ENCODE measurements around the gene CALCOCO2.

The CALCOCO2 gene

DNA sequence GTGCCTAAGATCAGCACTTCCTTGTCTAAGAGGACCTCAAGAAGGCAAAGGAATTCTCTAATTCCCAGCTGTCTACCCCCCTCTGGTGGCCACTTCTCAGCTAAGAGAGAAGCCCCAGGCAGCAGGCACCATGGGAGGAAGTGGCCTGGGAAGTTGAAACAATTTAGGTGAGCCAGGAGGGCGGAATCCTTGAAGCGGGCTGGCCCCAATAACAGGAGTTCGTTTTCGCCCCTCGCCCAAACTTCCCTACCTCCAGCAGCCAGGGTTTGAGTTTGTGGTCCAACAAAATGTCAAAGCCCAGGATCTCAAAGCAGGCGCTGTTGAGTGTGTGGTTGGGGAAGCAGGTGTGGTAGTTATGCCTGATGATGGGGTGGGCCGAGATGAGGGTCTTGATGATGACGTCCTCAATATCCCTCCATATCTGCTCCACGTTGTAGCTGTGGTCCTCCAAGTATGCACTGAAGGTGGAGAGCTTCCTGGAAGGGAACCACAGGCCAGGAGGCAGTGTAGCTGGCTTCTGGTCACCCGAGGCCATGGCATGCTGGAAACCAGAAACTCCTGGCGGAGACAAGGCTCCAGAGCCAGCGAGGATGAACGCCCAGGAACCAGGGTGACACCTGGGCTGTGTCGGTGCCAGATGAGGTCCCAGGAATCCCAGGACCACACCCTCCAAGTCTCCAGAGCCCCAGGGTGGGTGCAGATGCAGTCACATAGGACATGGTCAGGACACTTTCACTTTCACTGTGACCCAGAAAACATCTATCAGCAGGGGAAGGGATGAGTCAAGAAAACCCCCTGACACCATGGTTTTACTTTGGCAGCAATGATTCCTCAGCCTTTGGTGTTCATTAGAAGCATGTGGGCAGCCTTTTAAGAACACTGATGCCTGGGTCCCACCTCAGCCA is 39.5 kb upstream of the CALCOCO2 start:
- H3K4me1 ChIP-seq (ENCODE audit: control insufficient read depth in 2 of 2, insufficient read depth in 1 of 2, low read depth in 1 of 2, low read length in 2 of 2), result peaks cover 2 to 13% of the 10 kb centered on the region in 2 donors
- no peak overlapping the region for H3K4me3 ChIP-seq (ENCODE audit: low read length in 2 of 2)
- H3K36me3 ChIP-seq (replicated peaks in 1 of 2; ENCODE audit: control insufficient read depth in 2 of 2, insufficient read depth in 2 of 2, low read length in 2 of 2), result no peaks in the 10 kb centered on the region
- peak; percentile 67 for DNase-seq (ENCODE audit: low spot score)
- H3K14ac ChIP-seq (ENCODE audit: low read length), result no peak overlapping the region
- no peak overlapping the region for H3K4ac ChIP-seq (ENCODE audit: low read length)
- no peak overlapping the region for H3K27ac ChIP-seq (replicated peaks; ENCODE audit: low read length)
- H3K9me3 ChIP-seq (replicated peaks in 1 of 2; ENCODE audit: control insufficient read depth in 2 of 2, insufficient read depth in 1 of 2, low read depth in 1 of 2, low read length in 2 of 2), result no peaks in the 10 kb centered on the region
- no peak overlapping the region for H4K8ac ChIP-seq (ENCODE audit: low read depth, low read length)
- H2AFZ ChIP-seq (ENCODE audit: low read length), result peak overlapping the region; percentile 32
- H3K9ac ChIP-seq (ENCODE audit: low read depth, low read length, poor library complexity), result no peak overlapping the region
- peaks cover 0 to 66% (median 0%) of the 10 kb centered on the region in 3 experiments for H3K27me3 ChIP-seq (ENCODE audit: control insufficient read depth in 3 of 3, insufficient read depth in 3 of 3, low read depth in 1 of 3, low read length in 3 of 3)
- peak overlapping the region; percentile 70 for H2BK12ac ChIP-seq (ENCODE audit: low read length)
- no peak overlapping the region for H3K23ac ChIP-seq (ENCODE audit: low read depth, low read length, poor library complexity)
- no peak overlapping the region for H2AK5ac ChIP-seq (ENCODE audit: low read depth, low read length)
- no peaks in the 10 kb centered on the region for H3K79me1 ChIP-seq (ENCODE audit: low read depth, low read length)
- H3K4me2 ChIP-seq (ENCODE audit: insufficient read depth, low read length, poor library complexity, severe bottlenecking), result no peak overlapping the region
- H2BK15ac ChIP-seq (ENCODE audit: low read length), result no peak overlapping the region
- H2BK5ac ChIP-seq (ENCODE audit: low read length), result no peak overlapping the region
- H2BK120ac ChIP-seq (ENCODE audit: low read depth, low read length), result no peak overlapping the region
- no CpG with 5 or more reads among the region's 14 CpGs for WGBS, 2 donors (ENCODE audit: extremely low coverage in 2 of 2, insufficient read length in 2 of 2, insufficient replicate concordance in 1 of 2)
- peak overlapping the region; percentile 11 for H3K18ac ChIP-seq (ENCODE audit: low read length)
- no peak overlapping the region for H4K91ac ChIP-seq (ENCODE audit: low read depth, low read length, poor library complexity)

DNA sequence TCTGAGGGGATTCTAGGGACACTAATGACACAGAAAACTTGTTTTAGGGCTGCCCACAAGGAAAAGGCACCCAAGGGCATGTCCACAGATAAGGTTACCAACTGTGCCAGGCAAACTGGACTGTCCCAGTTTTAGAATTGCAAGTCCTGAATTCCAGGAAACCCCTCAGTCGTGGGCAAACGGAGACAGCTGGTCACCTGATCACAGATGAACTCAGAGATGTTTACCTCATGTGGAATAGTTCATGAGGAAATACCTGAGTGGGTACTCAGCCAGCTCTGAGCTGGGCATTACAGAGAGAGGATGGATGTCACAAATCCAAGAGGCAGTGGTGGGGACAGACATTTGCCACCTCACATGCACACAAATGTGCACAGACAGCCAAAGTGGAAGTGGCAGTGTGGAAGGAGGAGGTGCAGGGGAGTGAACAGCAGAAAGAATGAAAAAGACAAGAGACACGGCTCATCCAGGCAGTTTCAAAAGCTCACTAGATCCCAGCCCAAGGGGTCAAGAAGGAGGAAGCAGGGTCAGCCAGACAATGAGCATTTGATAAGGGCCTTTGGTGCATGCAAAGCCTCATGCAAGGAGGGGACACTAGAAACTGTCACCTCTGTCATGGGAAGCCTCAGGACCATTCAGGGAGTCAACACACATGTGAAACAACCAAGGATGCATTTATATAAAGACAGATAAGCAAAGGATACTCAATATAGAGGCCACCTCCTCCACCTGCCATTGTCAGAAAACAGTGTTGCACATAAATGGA is 38.6 kb upstream of the CALCOCO2 start:
- H3K27ac ChIP-seq (replicated peaks; ENCODE audit: low read length), result no peak overlapping the region
- no peak overlapping the region for H4K8ac ChIP-seq (ENCODE audit: low read depth, low read length)
- no peaks in the 10 kb centered on the region for H3K36me3 ChIP-seq (replicated peaks in 1 of 2; ENCODE audit: control insufficient read depth in 2 of 2, insufficient read depth in 2 of 2, low read length in 2 of 2)
- H2AFZ ChIP-seq (ENCODE audit: low read length), result no peak overlapping the region
- H3K4me1 ChIP-seq (ENCODE audit: control insufficient read depth in 2 of 2, insufficient read depth in 1 of 2, low read depth in 1 of 2, low read length in 2 of 2), result peaks cover 2 to 13% of the 10 kb centered on the region in 2 donors
- no peak overlapping the region for H2BK120ac ChIP-seq (ENCODE audit: low read depth, low read length)
- H3K14ac ChIP-seq (ENCODE audit: low read length), result no peak overlapping the region
- no peak overlapping the region for H3K18ac ChIP-seq (ENCODE audit: low read length)
- no peak overlapping the region for H3K9ac ChIP-seq (ENCODE audit: low read depth, low read length, poor library complexity)
- H3K4me2 ChIP-seq (ENCODE audit: insufficient read depth, low read length, poor library complexity, severe bottlenecking), result no peak overlapping the region
- H2BK12ac ChIP-seq (ENCODE audit: low read length), result no peak overlapping the region
- H3K4ac ChIP-seq (ENCODE audit: low read length), result no peak overlapping the region
- H3K27me3 ChIP-seq (ENCODE audit: control insufficient read depth in 3 of 3, insufficient read depth in 3 of 3, low read depth in 1 of 3, low read length in 3 of 3), result peaks cover 0 to 65% (median 0%) of the 10 kb centered on the region in 3 experiments
- H3K9me3 ChIP-seq (replicated peaks in 1 of 2; ENCODE audit: control insufficient read depth in 2 of 2, insufficient read depth in 1 of 2, low read depth in 1 of 2, low read length in 2 of 2), result no peaks in the 10 kb centered on the region
- H3K79me1 ChIP-seq (ENCODE audit: low read depth, low read length), result no peaks in the 10 kb centered on the region
- H2BK15ac ChIP-seq (ENCODE audit: low read length), result no peak overlapping the region
- H2BK5ac ChIP-seq (ENCODE audit: low read length), result no peak overlapping the region
- WGBS, 2 donors (ENCODE audit: extremely low coverage in 2 of 2, insufficient read length in 2 of 2, insufficient replicate concordance in 1 of 2), result no CpG with 5 or more reads among the region's 3 CpGs
- no peak overlapping the region for H4K91ac ChIP-seq (ENCODE audit: low read depth, low read length, poor library complexity)
- DNase-seq (ENCODE audit: low spot score), result no peak
- no peak overlapping the region for H2AK5ac ChIP-seq (ENCODE audit: low read depth, low read length)
- H3K23ac ChIP-seq (ENCODE audit: low read depth, low read length, poor library complexity), result no peak overlapping the region
- H3K4me3 ChIP-seq (ENCODE audit: low read length in 2 of 2), result no peak overlapping the region

DNA sequence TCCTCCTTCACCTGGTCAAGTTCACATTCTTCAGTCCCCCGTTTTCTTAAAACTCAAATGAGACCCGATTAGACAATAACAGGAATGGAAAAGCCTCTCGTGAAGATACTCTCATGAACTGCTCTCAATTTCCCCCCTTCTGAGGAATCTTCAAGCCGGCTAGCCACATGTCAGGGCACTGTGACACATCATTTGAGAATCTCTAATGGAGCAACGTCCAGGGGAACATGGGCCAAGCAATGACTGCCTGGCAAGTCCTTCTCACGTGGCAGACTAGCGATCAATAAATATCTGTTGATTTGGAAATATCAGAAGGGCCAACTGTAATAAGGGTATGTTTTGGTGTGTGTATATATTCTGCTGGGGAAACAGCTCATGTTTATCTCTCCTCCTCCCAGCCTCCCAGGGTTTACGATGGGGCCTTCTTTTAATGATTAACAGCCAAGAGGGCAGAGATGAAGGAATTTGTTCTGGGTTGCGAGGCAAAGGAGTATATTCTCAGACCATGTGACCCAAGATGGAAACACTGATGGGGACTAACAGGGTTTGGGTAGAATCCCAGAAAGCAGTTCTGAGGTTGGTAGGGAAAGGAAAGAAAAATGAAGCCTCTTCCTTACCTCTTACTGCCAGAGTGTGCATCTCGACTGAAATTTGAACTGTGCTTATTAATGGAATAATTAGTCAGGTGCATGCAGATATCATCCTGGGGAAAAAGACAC is 35.2 kb upstream of the CALCOCO2 start:
- Histone ChIP-seq H3K79me1 (ENCODE audit: low read depth, low read length) (no peaks in the 10 kb centered on the region), H3K9me3 (replicated peaks in 1 of 2; ENCODE audit: control insufficient read depth in 2 of 2, insufficient read depth in 1 of 2, low read depth in 1 of 2, low read length in 2 of 2) (peaks cover 0 to 1% of the 10 kb centered on the region in 2 donors), H3K4me3 (ENCODE audit: low read length in 2 of 2) (no peak overlapping the region), H2BK15ac (ENCODE audit: low read length) (no peak overlapping the region), H2BK12ac (ENCODE audit: low read length) (no peak overlapping the region), H2AFZ (ENCODE audit: low read length) (no peak overlapping the region), H3K27me3 (ENCODE audit: control insufficient read depth in 3 of 3, insufficient read depth in 3 of 3, low read depth in 1 of 3, low read length in 3 of 3) (peaks cover 0 to 54% (median 0%) of the 10 kb centered on the region in 3 experiments), H2BK5ac (ENCODE audit: low read length) (no peak overlapping the region), H3K4me1 (ENCODE audit: control insufficient read depth in 2 of 2, insufficient read depth in 1 of 2, low read depth in 1 of 2, low read length in 2 of 2) (peaks cover 2 to 17% of the 10 kb centered on the region in 2 donors), H3K36me3 (replicated peaks in 1 of 2; ENCODE audit: control insufficient read depth in 2 of 2, insufficient read depth in 2 of 2, low read length in 2 of 2) (no peaks in the 10 kb centered on the region), H3K9ac (ENCODE audit: low read depth, low read length, poor library complexity) (no peak overlapping the region), H3K18ac (ENCODE audit: low read length) (no peak overlapping the region), H3K4ac (ENCODE audit: low read length) (no peak overlapping the region), H4K91ac (ENCODE audit: low read depth, low read length, poor library complexity) (no peak overlapping the region), H3K23ac (ENCODE audit: low read depth, low read length, poor library complexity) (no peak overlapping the region), H3K14ac (ENCODE audit: low read length) (no peak overlapping the region), H2AK5ac (ENCODE audit: low read depth, low read length) (no peak overlapping the region), H4K8ac (ENCODE audit: low read depth, low read length) (no peak overlapping the region), H2BK120ac (ENCODE audit: low read depth, low read length) (no peak overlapping the region), H3K4me2 (ENCODE audit: insufficient read depth, low read length, poor library complexity, severe bottlenecking) (no peak overlapping the region), H3K27ac (replicated peaks; ENCODE audit: low read length) (no peak overlapping the region)
- no peak for DNase-seq (ENCODE audit: low spot score)
- no CpG with 5 or more reads among the region's 10 CpGs for WGBS, 2 donors (ENCODE audit: extremely low coverage in 2 of 2, insufficient read length in 2 of 2, insufficient replicate concordance in 1 of 2)

Data from neuronal stem cell (in vitro differentiated cells).